ENCODE data around the gene COL6A1. TPM values are rescaled to one million over a fixed set of nuclear protein-coding genes. Genes with fewer than 3 reads are reported as not detected.
A peak's percentile ranks its signal among the peaks of the same experiment; 100 is the strongest.

The COL6A1 gene
- total RNA-seq, 2 experiments from 2014 or later: 4.3 to 5.2 TPM

DNA sequence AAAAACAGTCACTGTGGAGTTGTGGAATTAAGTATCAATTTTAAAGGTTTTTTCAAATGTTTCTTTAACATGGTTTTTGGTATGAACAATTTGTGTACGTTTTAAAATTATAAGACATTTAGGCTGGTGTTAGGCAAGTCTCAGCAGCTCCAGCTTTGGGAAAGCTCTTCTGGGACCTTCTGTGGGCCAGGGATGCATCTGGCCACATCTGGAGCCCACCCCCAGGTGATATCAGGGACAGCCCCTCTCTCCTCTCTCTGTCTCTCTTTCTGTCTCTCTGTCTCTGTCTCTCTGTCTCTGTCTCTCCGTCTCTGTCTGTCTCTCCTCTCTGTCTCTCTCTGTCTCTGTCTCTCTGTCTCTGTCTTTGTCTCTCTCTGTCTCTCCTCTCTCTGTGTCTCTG lies 1.3 kb upstream of the COL6A1 start:
- peaks cover 20% of the 10 kb centered on the region for H3K27me3 Mint-ChIP-seq
- H3K36me3 Mint-ChIP-seq: peaks cover 3% of the 10 kb centered on the region
- H3K4me1 Mint-ChIP-seq: peaks cover 17% of the 10 kb centered on the region
- H3K9me3 Mint-ChIP-seq: no peaks in the 10 kb centered on the region
- no peak overlapping the region for H3K27ac Mint-ChIP-seq
- no peak for DNase-seq
- no peak overlapping the region for H3K4me3 Mint-ChIP-seq

DNA sequence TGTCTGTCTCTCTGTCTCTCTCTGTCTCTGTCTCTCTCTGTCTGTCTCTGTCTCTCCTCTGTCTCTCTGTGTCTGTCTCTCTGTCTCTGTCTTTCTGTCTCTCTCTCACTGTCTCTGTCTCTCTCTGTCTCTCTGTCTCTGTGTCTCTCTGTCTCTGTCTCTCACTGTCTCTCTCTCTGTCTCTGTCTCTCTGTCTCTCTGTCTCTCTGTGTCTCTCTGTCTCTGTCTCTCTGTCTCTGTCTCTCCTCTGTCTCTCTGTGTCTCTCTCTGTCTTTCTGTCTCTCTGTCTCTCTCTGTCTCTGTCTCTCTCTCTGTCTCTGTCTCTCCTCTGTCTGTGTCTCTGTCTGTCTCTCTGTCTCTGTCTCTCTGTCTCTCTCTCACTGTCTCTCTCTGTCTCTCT lies 873 bp upstream of the COL6A1 start:
- H3K4me3 Mint-ChIP-seq: no peak overlapping the region

GRCh38 chr21:45982092-45982757 lies 655 bp downstream of the COL6A1 start:
- peaks cover 7% of the 10 kb centered on the region for H3K27me3 Mint-ChIP-seq
- peak overlapping the region; percentile 51 for H3K4me3 Mint-ChIP-seq
- H3K27ac Mint-ChIP-seq: no peak overlapping the region
- H3K9me3 Mint-ChIP-seq: no peaks in the 10 kb centered on the region
- H3K36me3 Mint-ChIP-seq: peaks cover 3% of the 10 kb centered on the region
- peaks cover 10% of the 10 kb centered on the region for H3K4me1 Mint-ChIP-seq
- DNase-seq: no peak

More for the DNA sequence above, 873 bp upstream of the COL6A1 start:
- no peak for DNase-seq
- H3K9me3 Mint-ChIP-seq: no peaks in the 10 kb centered on the region
- peaks cover 13% of the 10 kb centered on the region for H3K4me1 Mint-ChIP-seq
- no peak overlapping the region for H3K27ac Mint-ChIP-seq
- H3K36me3 Mint-ChIP-seq: peaks cover 3% of the 10 kb centered on the region
- H3K27me3 Mint-ChIP-seq: peaks cover 16% of the 10 kb centered on the region

DNA sequence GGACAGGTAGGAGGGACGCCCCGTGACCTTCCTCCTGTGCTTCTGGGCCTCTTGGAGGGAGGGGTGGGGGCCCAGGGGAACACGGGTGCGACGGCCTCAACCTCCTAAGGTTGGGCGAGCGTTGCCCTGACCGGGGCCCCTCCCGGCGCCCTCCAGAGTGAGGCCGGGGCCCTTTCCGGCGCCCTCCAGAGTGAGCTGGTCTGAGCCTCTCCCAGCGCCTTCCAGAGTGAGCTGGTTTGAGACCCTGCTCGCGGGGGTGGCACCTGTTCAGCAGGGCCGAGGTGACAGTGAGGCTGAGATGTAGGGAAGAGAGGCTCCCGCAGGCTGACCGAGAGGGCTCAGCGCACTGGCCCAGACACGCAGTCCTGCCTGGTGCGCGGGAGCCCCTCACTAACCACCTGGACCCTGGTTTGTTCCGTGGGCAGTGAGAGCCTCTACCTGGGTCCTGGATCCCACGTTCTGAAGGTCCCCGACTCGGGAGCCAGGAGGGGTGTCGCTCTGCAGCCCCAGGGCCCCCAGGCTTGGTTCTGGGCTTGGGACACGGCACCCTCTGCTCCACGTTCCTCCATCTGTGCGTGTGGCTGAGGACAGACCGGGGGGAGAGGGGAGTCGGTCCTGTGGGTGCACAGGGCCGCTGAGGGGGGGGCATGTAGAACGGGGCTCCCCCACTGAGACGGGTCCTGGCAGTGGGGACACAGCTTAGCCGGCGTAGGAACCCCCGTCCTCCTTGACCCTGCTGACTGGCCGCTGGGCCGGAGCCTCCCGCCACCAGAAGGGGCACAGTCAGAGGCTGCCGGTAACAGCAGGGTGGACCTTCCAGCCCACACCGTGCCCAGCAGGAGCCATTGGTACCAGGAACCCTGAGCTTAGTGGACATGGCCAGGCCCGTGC lies 1.4 kb downstream of the COL6A1 start:
- Mint-ChIP-seq H3K27ac (no peak overlapping the region), H3K9me3 (no peaks in the 10 kb centered on the region), H3K4me3 (peak overlapping the region; percentile 51), H3K27me3 (peaks cover 7% of the 10 kb centered on the region), H3K4me1 (peaks cover 10% of the 10 kb centered on the region), H3K36me3 (peaks cover 3% of the 10 kb centered on the region)
- no peak for DNase-seq

GRCh38 chr21:45983649-45983965 lies 2.0 kb downstream of the COL6A1 start:
- H3K27me3 Mint-ChIP-seq: peaks cover 1% of the 10 kb centered on the region
- H3K36me3 Mint-ChIP-seq: peaks cover 3% of the 10 kb centered on the region
- H3K4me1 Mint-ChIP-seq: peaks cover 6% of the 10 kb centered on the region
- H3K9me3 Mint-ChIP-seq: no peaks in the 10 kb centered on the region
- H3K27ac Mint-ChIP-seq: no peak overlapping the region
- DNase-seq: no peak
- H3K4me3 Mint-ChIP-seq: no peak overlapping the region

GRCh38 chr21:45983981-45984551 lies 2.5 kb downstream of the COL6A1 start:
- Mint-ChIP-seq H3K4me3 (no peak overlapping the region), H3K36me3 (peaks cover 3% of the 10 kb centered on the region), H3K4me1 (peaks cover 5% of the 10 kb centered on the region), H3K27me3 (no peaks in the 10 kb centered on the region), H3K27ac (no peak overlapping the region), H3K9me3 (no peaks in the 10 kb centered on the region)
- DNase-seq: no peak

GRCh38 chr21:45984584-45985095 lies 3.1 kb downstream of the COL6A1 start:
- Mint-ChIP-seq H3K27ac (no peak overlapping the region), H3K27me3 (no peaks in the 10 kb centered on the region), H3K9me3 (no peaks in the 10 kb centered on the region), H3K4me3 (no peak overlapping the region), H3K4me1 (peaks cover 2% of the 10 kb centered on the region), H3K36me3 (peaks cover 3% of the 10 kb centered on the region)
- no peak for DNase-seq

DNA sequence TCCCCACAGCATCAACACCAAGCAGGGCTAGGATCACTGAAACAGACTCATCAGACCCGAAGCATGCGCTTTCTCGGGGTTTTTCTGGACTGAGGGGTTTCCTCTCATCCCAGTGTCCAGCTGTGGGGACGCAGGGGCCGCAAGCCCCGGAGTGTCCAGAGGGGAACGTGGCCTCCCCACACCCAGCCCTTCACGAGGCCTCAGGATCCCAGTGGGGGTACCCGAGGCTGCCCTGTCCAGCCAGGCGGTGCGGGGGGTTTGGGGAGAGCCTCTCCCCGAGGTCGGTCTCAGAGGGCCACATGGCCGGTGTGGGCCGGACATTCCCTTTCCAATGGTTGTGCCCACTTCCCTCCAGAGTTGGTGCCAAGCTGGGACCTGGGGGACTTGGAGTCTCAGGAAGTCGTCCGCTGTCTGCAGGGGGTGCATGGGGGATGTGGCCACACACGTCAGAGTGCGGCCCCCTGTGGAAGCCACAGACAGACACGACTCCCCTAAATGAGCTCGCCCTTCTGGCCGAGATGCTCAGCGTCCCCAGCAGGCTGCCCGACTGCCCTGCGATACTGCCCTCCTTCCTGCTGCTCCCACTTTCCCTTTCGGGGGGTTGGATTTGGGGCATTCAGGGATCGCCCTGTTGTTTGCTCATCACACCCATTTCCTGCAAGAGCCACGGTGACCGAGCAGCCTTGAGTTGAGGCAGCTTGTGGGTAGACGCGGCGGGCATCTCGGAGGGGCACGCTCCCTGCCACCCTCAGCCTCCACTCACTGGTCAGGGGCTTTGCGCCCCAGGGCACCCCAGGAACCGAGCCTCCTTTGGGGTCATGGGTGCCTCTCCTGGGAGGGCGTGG lies 4.1 kb downstream of the COL6A1 start:
- Mint-ChIP-seq H3K27ac (no peak overlapping the region), H3K9me3 (no peaks in the 10 kb centered on the region), H3K27me3 (no peaks in the 10 kb centered on the region), H3K4me3 (no peak overlapping the region), H3K4me1 (no peaks in the 10 kb centered on the region), H3K36me3 (peaks cover 3% of the 10 kb centered on the region)
- no peak for DNase-seq

- H3K4me1 Mint-ChIP-seq: no peaks in the 10 kb centered on the region
- peaks cover 3% of the 10 kb centered on the region for H3K36me3 Mint-ChIP-seq
- H3K9me3 Mint-ChIP-seq: no peaks in the 10 kb centered on the region
Observed at GRCh38 chr21:45986316-45987051, 4.9 kb downstream of the COL6A1 start.

DNA sequence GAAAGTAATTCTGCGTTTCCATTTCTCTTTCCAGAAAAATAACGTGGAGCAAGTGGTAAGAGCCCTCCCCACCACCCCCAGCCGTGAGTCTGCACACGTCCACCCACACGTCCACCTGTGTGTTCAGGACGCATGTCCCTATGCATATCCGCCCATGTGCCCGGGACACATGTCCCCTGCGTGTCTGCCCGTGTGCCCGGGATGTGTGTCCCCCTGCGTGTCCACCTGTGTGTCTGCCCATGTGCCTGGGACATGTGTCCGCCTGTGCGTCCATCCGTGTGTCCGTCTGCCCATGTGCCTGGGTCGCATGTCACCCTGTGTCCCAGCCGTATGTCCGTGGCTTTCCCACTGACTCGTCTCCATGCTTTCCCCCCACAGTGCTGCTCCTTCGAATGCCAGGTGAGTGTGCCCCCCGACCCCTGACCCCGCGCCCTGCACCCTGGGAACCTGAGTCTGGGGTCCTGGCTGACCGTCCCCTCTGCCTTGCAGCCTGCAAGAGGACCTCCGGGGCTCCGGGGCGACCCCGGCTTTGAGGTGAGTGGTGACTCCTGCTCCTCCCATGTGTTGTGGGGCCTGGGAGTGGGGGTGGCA lies 5.6 kb downstream of the COL6A1 start:
- Mint-ChIP-seq H3K27me3 (no peaks in the 10 kb centered on the region), H3K9me3 (no peaks in the 10 kb centered on the region), H3K4me3 (no peak overlapping the region), H3K4me1 (no peaks in the 10 kb centered on the region), H3K27ac (no peak overlapping the region), H3K36me3 (peaks cover 3% of the 10 kb centered on the region)
- no peak for DNase-seq

More at GRCh38 chr21:45986316-45987051, 4.9 kb downstream of the COL6A1 start:
- H3K27ac Mint-ChIP-seq: no peak overlapping the region
- H3K4me3 Mint-ChIP-seq: no peak overlapping the region
- no peak for DNase-seq
- H3K27me3 Mint-ChIP-seq: no peaks in the 10 kb centered on the region

- no peaks in the 10 kb centered on the region for H3K27me3 Mint-ChIP-seq
- H3K4me1 Mint-ChIP-seq: no peaks in the 10 kb centered on the region
- H3K9me3 Mint-ChIP-seq: no peaks in the 10 kb centered on the region
- H3K27ac Mint-ChIP-seq: no peak overlapping the region
- no peak overlapping the region for H3K4me3 Mint-ChIP-seq
- no peak for DNase-seq
- H3K36me3 Mint-ChIP-seq: peaks cover 3% of the 10 kb centered on the region
Observed at GRCh38 chr21:45988366-45989347, 7.1 kb downstream of the COL6A1 start.

DNA sequence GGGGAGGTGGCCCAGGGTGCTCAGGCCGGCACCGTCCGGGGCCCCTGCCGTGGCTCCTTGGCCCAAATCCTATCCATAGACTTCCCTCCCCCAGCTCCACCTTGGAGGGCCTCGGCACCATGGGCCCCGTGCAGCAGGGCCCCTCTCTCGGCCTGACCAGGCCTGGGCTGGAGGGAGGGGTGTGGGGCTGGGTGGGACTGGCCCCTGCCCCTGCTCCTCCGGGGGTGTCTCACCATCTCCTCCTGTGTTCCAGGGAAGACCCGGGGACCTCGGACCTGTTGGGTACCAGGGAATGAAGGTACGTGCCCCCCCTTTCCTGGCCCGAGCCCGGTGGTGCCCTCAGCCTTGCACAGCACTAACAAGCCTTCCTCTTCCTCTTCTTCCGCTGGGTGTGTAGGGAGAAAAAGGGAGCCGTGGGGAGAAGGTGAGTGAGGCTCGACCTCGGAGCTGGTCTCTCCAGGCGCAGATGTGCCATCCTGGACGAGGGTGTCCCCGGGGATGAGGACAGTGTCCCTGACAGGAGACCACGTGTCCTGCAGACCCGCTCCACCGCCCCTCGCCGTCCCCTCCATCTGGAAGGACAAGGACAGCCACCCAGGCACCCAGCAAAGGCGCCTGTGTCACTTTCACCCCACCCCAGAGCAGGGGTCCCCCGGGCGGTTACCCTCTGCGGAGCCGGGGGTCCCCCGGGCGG lies 7.9 kb downstream of the COL6A1 start:
- Mint-ChIP-seq H3K27me3 (no peaks in the 10 kb centered on the region), H3K27ac (no peak overlapping the region), H3K4me1 (no peaks in the 10 kb centered on the region), H3K9me3 (no peaks in the 10 kb centered on the region), H3K4me3 (no peak overlapping the region), H3K36me3 (peaks cover 3% of the 10 kb centered on the region)
- no peak for DNase-seq

Measured in activated naive CD8-positive, alpha-beta T cell treated with anti-CD3 and anti-CD28 coated beads for 36 hours (primary cell).